ENCODE data around the gene ZSCAN12. TPM values are rescaled to one million over a fixed set of nuclear protein-coding genes. Genes with fewer than 3 reads are reported as not detected.
A peak's percentile ranks its signal among the peaks of the same experiment; 100 is the strongest.

ZSCAN12 gene
- total and polyA plus RNA-seq, 2 of the 13 experiments (the other 11 are each of a cell fraction or from before 2014, with no cell fraction given): 2.8 to 8.9 TPM

GRCh38 chr6:28443112-28443773 is 43.7 kb upstream of the ZSCAN12 start, which contains the start of gene ZSCAN23 (continued):
- TF ChIP-seq GMEB1 (CRISPR knock-in tag; IDR thresholded peaks at IDR 0.05; ENCODE audit: borderline replicate concordance): peak; percentile 48; the same call in 1 of the 2 replicates
- no peak for TF ChIP-seq ZNF30 (CRISPR knock-in tag; IDR thresholded peaks at IDR 0.05)
- 0 out of 2 replicates have a peak, but pooled peaks have one; percentile 19 for TF ChIP-seq ARID5B (CRISPR knock-in tag; IDR thresholded peaks at IDR 0.05)
- TF ChIP-seq HDAC1 (CRISPR knock-in tag; IDR thresholded peaks at IDR 0.05): peak; percentile 38; the same call in 1 of the 2 replicates
- peak; percentile 80 for TF ChIP-seq ZBTB21 (CRISPR knock-in tag; IDR thresholded peaks at IDR 0.05)
- 0 out of 2 replicates have a peak, but pooled peaks have one; percentile 25 for TF ChIP-seq HCFC1 (IDR thresholded peaks at IDR 0.05; ENCODE audit: low read depth, low read length)
- TF ChIP-seq ZNF407 (CRISPR knock-in tag; IDR thresholded peaks at IDR 0.05; ENCODE audit: not compliant biosample characterization): peak; percentile 41
- TF ChIP-seq GABPA (IDR thresholded peaks at IDR 0.05; ENCODE audit: low read depth, low read length): peak; percentile 77
- TF ChIP-seq GABPA (CRISPR knock-in tag; IDR thresholded peaks at IDR 0.05; ENCODE audit: low read depth): peak; percentile 96
- TF ChIP-seq THAP11 (CRISPR knock-in tag; IDR thresholded peaks at IDR 0.05): peak; percentile 77
- 0 out of 2 replicates have a peak, but pooled peaks have one; percentile 30 for TF ChIP-seq ZNF788 (CRISPR knock-in tag; IDR thresholded peaks at IDR 0.05; ENCODE audit: borderline replicate concordance)
- TF ChIP-seq SRSF9 (IDR thresholded peaks at IDR 0.05; ENCODE audit: borderline replicate concordance, insufficient read depth, low read depth, low read length, poor library complexity, severe bottlenecking): no peak
- TF ChIP-seq ZNF138 (CRISPR knock-in tag; IDR thresholded peaks at IDR 0.05; ENCODE audit: low read depth): 0 out of 2 replicates have a peak, but pooled peaks have one; percentile 58
- 0 out of 2 replicates have a peak, but pooled peaks have one; percentile 26 for TF ChIP-seq SMAD3 (CRISPR knock-in tag; IDR thresholded peaks at IDR 0.05)
- no peak for TF ChIP-seq ZNF576 (CRISPR knock-in tag; IDR thresholded peaks at IDR 0.05)

Data from HepG2 (cell line).